ENCODE data around the gene ZNF184. TPM values are rescaled to one million over a fixed set of nuclear protein-coding genes. Genes with fewer than 3 reads are reported as not detected.

Gene ZNF184
- total RNA-seq, 2 experiments from 2014 or later, result 17.7 to 20.6 TPM

DNA sequence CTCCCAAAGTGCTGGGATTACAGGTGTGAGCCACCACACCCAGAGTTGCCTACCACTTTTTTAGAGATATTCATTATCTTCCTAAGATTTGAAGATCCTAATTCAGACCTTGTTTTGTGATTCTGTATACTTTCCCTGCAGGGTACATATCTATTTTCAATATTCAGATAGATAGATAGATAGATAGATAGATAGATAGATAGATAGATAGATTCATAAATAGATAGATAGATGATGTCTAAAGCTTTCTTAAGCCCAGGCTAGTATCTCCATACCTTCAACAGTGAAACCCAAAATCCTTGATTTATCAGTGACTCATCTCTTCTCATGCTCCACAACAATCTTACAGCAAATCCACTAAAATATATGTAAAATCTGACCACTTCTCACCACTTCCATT, 53.5 kb downstream of the ZNF184 start:
- H3K4me3 ChIP-seq (ENCODE audit: low read depth, low read length, poor library complexity, severe bottlenecking), result no peak overlapping the region
- intact Hi-C loops (cut with micrococcal nuclease; ENCODE audit: unreplicated experiment), result no loop called here
- CTCF ChIA-PET (ENCODE audit: unreplicated experiment), result no interaction called here
- no peaks in the 10 kb centered on the region for H3K79me2 ChIP-seq (ENCODE audit: insufficient read depth, low read depth, low read length)
- no peaks in the 10 kb centered on the region for H3K9me3 ChIP-seq (ENCODE audit: low read length)
- no peak for TF ChIP-seq EZH2phosphoT487 (IDR thresholded peaks at IDR 0.05; ENCODE audit: borderline replicate concordance, low read depth, low read length)
- TF ChIP-seq, protein P1, sequence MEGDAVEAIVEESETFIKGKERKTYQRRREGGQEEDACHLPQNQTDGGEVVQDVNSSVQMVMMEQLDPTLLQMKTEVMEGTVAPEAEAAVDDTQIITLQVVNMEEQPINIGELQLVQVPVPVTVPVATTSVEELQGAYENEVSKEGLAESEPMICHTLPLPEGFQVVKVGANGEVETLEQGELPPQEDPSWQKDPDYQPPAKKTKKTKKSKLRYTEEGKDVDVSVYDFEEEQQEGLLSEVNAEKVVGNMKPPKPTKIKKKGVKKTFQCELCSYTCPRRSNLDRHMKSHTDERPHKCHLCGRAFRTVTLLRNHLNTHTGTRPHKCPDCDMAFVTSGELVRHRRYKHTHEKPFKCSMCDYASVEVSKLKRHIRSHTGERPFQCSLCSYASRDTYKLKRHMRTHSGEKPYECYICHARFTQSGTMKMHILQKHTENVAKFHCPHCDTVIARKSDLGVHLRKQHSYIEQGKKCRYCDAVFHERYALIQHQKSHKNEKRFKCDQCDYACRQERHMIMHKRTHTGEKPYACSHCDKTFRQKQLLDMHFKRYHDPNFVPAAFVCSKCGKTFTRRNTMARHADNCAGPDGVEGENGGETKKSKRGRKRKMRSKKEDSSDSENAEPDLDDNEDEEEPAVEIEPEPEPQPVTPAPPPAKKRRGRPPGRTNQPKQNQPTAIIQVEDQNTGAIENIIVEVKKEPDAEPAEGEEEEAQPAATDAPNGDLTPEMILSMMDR (conservative IDR thresholded peaks at IDR 0.05; ENCODE audit: low read length), result no peak
- H3K36me3 ChIP-seq (ENCODE audit: insufficient read depth, low read length), result no peaks in the 10 kb centered on the region
- no peak for DNase-seq (ENCODE audit: low spot score)
- H3K27ac ChIP-seq (ENCODE audit: low read depth, low read length, poor library complexity, severe bottlenecking), result no peak overlapping the region
- BruUV-seq (replicated peaks), result no TSS peak
- H3K4me2 ChIP-seq (ENCODE audit: low read length), result no peak overlapping the region
- H4K20me1 ChIP-seq (ENCODE audit: insufficient read depth, low read length), result no peaks in the 10 kb centered on the region
- H3K9me2 ChIP-seq (ENCODE audit: insufficient read depth, low read length), result no peaks in the 10 kb centered on the region
- H2AFZ ChIP-seq (ENCODE audit: low read length), result no peak overlapping the region
- POLR2A ChIA-PET, result no interaction called here
- H3K4me1 ChIP-seq (ENCODE audit: insufficient read depth, low read length, poor library complexity, severe bottlenecking), result no peaks in the 10 kb centered on the region

DNA sequence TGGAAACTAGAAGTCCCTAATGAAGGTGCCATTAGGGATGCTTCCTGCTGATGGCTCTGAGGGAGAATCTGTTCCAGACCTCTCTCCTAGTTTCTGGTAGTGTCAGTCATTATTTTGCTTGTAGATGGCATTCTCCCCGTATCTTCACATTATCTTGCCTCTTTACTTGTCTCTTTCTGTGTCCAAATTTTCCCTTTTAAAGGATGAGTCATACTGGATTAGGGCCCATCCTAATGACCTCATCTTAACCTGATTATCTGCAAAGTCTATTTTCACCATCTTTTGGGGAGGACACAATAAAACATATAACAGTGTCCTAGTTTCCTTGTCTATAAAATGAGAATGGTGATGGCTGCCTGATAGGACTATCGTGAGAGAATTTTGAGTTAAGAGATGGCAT, 57.0 kb downstream of the ZNF184 start:
- POLR2A ChIA-PET, result no interaction called here
- H3K4me1 ChIP-seq (ENCODE audit: insufficient read depth, low read length, poor library complexity, severe bottlenecking), result no peaks in the 10 kb centered on the region
- no peak overlapping the region for H3K4me2 ChIP-seq (ENCODE audit: low read length)
- TF ChIP-seq EZH2phosphoT487 (IDR thresholded peaks at IDR 0.05; ENCODE audit: borderline replicate concordance, low read depth, low read length), result no peak
- TF ChIP-seq, protein P1 (conservative IDR thresholded peaks at IDR 0.05; ENCODE audit: low read length), result no peak
- no peaks in the 10 kb centered on the region for H4K20me1 ChIP-seq (ENCODE audit: insufficient read depth, low read length)
- DNase-seq (ENCODE audit: low spot score), result no peak
- H2AFZ ChIP-seq (ENCODE audit: low read length), result no peak overlapping the region
- no peaks in the 10 kb centered on the region for H3K9me3 ChIP-seq (ENCODE audit: low read length)
- H3K27ac ChIP-seq (ENCODE audit: low read depth, low read length, poor library complexity, severe bottlenecking), result no peak overlapping the region
- intact Hi-C loops (cut with micrococcal nuclease; ENCODE audit: unreplicated experiment), result no loop called here
- no peak overlapping the region for H3K4me3 ChIP-seq (ENCODE audit: low read depth, low read length, poor library complexity, severe bottlenecking)
- no peaks in the 10 kb centered on the region for H3K9me2 ChIP-seq (ENCODE audit: insufficient read depth, low read length)
- no TSS peak for BruUV-seq (replicated peaks)
- no peaks in the 10 kb centered on the region for H3K79me2 ChIP-seq (ENCODE audit: insufficient read depth, low read depth, low read length)
- no peaks in the 10 kb centered on the region for H3K36me3 ChIP-seq (ENCODE audit: insufficient read depth, low read length)
- CTCF ChIA-PET (ENCODE audit: unreplicated experiment), result no interaction called here

DNA sequence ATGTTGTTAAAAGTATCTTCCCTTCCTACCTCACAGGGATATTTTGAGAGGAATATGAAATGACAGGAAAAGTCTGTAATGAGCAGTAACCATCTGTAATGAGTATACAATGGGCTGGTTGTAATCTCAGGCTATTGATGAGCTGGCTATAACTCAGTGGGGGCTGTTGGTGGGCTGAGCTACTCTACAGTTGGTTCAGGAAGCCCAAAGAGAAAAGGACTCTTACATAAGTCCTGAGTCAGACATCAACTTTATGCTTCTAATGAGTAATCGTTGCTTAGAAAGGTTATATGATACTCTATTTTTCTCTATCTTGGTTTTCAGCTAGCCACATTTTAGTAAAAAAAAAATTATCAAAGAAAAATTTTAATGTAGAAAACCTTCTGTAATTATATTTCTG, 57.9 kb downstream of the ZNF184 start:
- ChIA-PET CTCF (ENCODE audit: unreplicated experiment) (no interaction called here), POLR2A (no interaction called here)
- no peak for DNase-seq (ENCODE audit: low spot score)
- Histone ChIP-seq H3K9me3 (ENCODE audit: low read length) (no peaks in the 10 kb centered on the region), H3K79me2 (ENCODE audit: insufficient read depth, low read depth, low read length) (no peaks in the 10 kb centered on the region), H2AFZ (ENCODE audit: low read length) (no peak overlapping the region), H3K27ac (ENCODE audit: low read depth, low read length, poor library complexity, severe bottlenecking) (no peak overlapping the region), H3K4me2 (ENCODE audit: low read length) (no peak overlapping the region), H3K4me1 (ENCODE audit: insufficient read depth, low read length, poor library complexity, severe bottlenecking) (no peaks in the 10 kb centered on the region), H3K9me2 (ENCODE audit: insufficient read depth, low read length) (no peaks in the 10 kb centered on the region), H4K20me1 (ENCODE audit: insufficient read depth, low read length) (no peaks in the 10 kb centered on the region), H3K4me3 (ENCODE audit: low read depth, low read length, poor library complexity, severe bottlenecking) (no peak overlapping the region), H3K36me3 (ENCODE audit: insufficient read depth, low read length) (no peaks in the 10 kb centered on the region)
- no TSS peak for BruUV-seq (replicated peaks)
- intact Hi-C loops (cut with micrococcal nuclease; ENCODE audit: unreplicated experiment), result no loop called here
- TF ChIP-seq, protein P1 (conservative IDR thresholded peaks at IDR 0.05; ENCODE audit: low read length), result no peak
- no peak for TF ChIP-seq EZH2phosphoT487 (IDR thresholded peaks at IDR 0.05; ENCODE audit: borderline replicate concordance, low read depth, low read length)

Data from OCI-LY7 (cell line).